ENCODE data around the gene CCBE1. TPM values are rescaled to one million over a fixed set of nuclear protein-coding genes. Genes with fewer than 3 reads are reported as not detected.

CCBE1 gene
- total and polyA plus RNA-seq, 7 donors: 0.01 to 0.77 (median 0.14) TPM; not detected in 1

DNA sequence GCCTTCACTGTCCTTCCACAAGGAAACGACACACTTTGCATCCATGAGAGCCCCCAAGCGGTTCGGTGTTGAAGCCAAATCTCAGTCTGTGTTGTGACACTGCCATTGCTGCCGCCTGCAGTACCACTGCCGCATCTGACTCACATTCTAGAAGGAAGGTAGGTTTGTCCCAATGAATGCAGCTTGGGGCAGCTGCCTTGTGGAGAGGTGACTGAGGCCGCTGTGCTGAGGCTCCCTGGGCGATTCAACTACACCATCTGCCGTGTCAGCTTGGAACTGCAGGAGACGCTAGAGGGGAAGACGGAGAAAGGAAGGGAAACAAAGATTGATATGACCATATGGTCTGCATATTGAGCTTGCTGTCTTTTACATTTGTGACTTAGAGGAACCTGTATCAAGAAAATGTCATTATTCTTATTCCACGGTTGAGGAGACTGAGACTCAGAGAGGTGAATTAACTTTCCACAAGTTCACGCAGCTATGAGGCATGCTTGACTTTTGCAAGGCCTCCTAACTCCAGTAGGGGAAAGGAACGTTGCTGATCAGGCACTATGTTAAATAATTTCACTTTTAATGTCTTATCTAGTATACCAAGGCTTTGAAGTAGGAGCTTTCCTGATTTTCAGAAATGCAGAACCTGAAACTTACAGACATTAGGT lies 294.7 kb downstream of the CCBE1 start:
- TF ChIP-seq, protein P1, sequence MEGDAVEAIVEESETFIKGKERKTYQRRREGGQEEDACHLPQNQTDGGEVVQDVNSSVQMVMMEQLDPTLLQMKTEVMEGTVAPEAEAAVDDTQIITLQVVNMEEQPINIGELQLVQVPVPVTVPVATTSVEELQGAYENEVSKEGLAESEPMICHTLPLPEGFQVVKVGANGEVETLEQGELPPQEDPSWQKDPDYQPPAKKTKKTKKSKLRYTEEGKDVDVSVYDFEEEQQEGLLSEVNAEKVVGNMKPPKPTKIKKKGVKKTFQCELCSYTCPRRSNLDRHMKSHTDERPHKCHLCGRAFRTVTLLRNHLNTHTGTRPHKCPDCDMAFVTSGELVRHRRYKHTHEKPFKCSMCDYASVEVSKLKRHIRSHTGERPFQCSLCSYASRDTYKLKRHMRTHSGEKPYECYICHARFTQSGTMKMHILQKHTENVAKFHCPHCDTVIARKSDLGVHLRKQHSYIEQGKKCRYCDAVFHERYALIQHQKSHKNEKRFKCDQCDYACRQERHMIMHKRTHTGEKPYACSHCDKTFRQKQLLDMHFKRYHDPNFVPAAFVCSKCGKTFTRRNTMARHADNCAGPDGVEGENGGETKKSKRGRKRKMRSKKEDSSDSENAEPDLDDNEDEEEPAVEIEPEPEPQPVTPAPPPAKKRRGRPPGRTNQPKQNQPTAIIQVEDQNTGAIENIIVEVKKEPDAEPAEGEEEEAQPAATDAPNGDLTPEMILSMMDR (IDR thresholded peaks at IDR 0.05): peak; percentile 98
- H3K9me3 ChIP-seq: no peaks in the 10 kb centered on the region
- no peaks in the 10 kb centered on the region for H3K27me3 ChIP-seq (ENCODE audit: insufficient read depth in 3 of 3, low read length in 2 of 3)
- no peak overlapping the region for H3K4me3 ChIP-seq
- H3K36me3 ChIP-seq (ENCODE audit: insufficient read depth in 1 of 2, low read depth in 1 of 2): no peaks in the 10 kb centered on the region
- DNase-seq (peak; percentile 62 to 83), ATAC-seq (peak; percentile 98 to 100 (median 100))
- H3K4me1 ChIP-seq: peaks cover 3% of the 10 kb centered on the region
- H3K27ac ChIP-seq: no peak overlapping the region
- intact Hi-C loops (cut with DNase I): loop anchor here (2.0 to 5.0 kb wide), 3 partner anchors 94 to 155 kb away; no protein-coding TSS in a partner anchor
- 15 to 16% (median 16%) methylated on average over 13 of the region's 13 CpGs for WGBS, 3 donors

DNA sequence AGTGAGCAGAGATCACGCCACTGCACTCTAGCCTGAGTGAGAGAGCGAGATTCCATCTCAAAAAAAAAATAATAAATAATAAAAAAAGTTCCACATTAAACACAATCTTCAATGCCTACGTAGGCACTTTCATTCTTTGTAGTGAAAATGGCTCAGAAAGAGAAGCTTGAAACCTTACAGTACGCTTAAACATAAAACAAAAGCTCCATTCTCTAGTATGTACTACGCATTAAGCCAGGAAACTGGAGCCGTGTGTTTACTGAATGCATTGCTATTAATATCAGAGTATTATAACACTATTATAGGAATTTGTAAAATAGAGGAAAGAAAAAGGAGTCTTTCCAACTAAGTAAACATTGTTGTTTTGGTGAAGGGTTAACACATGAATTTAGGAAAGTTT lies 296.8 kb downstream of the CCBE1 start:
- TF ChIP-seq, protein P1 (IDR thresholded peaks at IDR 0.05): no peak
- Histone ChIP-seq H3K4me3 (no peak overlapping the region), H3K27me3 (ENCODE audit: insufficient read depth in 3 of 3, low read length in 2 of 3) (no peaks in the 10 kb centered on the region), H3K4me1 (peaks cover 3% of the 10 kb centered on the region), H3K36me3 (ENCODE audit: insufficient read depth in 1 of 2, low read depth in 1 of 2) (no peaks in the 10 kb centered on the region), H3K9me3 (no peaks in the 10 kb centered on the region), H3K27ac (peak overlapping the region; percentile 30)
- 70 to 82% (median 77%) methylated on average over 6 of the region's 6 CpGs for WGBS, 3 donors
- intact Hi-C loops (cut with DNase I): loop anchor here in 1 of 2 donors (5.0 kb wide), 1 partner anchor 153 kb away; no protein-coding TSS in a partner anchor
- DNase-seq (no peak), ATAC-seq (no peak)

DNA sequence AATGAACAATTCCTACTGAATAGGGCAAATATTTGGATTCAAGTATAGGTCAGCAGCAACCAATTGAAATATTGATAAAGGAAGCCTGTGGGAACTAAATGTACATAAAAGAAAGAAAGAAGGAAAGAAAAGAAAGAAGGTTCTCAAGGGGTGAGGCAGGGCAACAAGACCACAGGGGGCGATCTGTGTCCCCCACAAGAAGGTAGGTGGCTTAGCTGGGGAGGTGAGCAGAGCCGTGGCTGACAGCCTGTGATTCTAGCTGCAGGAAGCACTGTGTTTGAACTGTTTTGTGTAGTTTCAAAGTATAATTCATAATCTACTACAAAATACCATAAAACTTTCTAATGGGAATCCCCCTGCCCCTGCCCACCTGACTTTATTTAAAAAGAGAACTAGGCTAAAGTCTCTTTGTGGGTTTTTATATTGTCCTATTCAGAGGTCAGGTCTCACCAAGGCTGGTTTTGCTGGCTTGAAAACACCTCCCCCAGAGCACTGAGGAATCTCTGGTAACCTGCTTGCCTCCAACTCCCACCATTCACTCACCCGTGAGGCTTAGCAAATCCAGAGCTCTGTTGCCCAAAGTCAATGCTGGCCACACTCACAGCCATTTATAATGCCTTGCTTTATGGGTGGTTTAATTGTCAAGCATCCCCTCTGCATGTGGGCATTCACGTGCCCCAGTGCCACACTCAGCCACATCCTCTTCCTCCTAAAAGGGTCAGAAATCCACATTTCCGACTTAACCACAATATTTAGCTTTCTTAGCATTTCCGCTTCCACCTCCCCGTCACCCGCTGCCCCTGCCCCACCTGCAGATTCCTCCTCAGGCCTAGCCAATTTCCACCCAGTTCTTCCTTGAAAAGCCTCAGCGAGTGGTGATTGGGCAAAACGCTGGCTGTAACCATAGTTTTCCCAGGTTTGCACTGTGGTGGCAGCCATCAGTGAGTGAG lies 301.7 kb downstream of the CCBE1 start:
- WGBS, 3 donors: 77 to 86% (median 82%) methylated on average over 10 of the region's 10 CpGs
- Histone ChIP-seq H3K27me3 (ENCODE audit: insufficient read depth in 3 of 3, low read length in 2 of 3) (no peaks in the 10 kb centered on the region), H3K36me3 (ENCODE audit: insufficient read depth in 1 of 2, low read depth in 1 of 2) (no peaks in the 10 kb centered on the region), H3K4me1 (peaks cover 4% of the 10 kb centered on the region), H3K9me3 (no peaks in the 10 kb centered on the region), H3K27ac (no peak overlapping the region), H3K4me3 (no peak overlapping the region)
- ATAC-seq (no peak), DNase-seq (no peak)
- TF ChIP-seq, protein P1 (IDR thresholded peaks at IDR 0.05): no peak
- intact Hi-C loops (cut with DNase I): loop anchor here in 1 of 2 donors (5.0 kb wide), 1 partner anchor 33 kb away; no protein-coding TSS in a partner anchor

DNA sequence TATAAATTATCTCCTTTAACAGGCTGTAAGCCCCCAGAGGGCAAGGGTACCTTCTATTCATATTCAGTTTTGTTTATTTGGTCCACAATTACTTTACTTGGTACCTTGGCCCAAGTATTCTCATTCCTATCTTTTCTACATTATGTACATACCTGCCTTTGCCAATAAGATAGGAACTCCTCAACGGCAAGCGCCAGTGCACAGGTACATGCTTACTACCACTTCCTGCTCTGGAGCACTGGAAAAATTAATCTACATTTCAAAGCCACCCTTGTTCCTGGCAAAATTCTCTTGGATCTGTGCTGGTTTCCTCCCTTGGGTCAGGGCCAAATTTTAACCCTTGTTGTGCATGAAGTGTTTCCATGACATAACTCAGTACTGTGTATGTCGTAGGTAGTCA lies 303.8 kb downstream of the CCBE1 start:
- DNase-seq: no peak
- intact Hi-C loops (cut with DNase I): no loop called here
- Histone ChIP-seq H3K27ac (no peak overlapping the region), H3K27me3 (ENCODE audit: insufficient read depth in 3 of 3, low read length in 2 of 3) (no peaks in the 10 kb centered on the region), H3K4me3 (no peak overlapping the region), H3K36me3 (ENCODE audit: insufficient read depth in 1 of 2, low read depth in 1 of 2) (no peaks in the 10 kb centered on the region), H3K4me1 (peaks cover 13% of the 10 kb centered on the region), H3K9me3 (no peaks in the 10 kb centered on the region)
- TF ChIP-seq, protein P1 (IDR thresholded peaks at IDR 0.05): no peak
- no peak for ATAC-seq
- 67 to 71% (median 67%) methylated on average over 3 of the region's 3 CpGs for WGBS, 3 donors

Measured in psoas muscle (tissue), 8 donors.